Urinary bladder (tissue), 4 donors: Measurements from ENCODE around the gene MAGI1. TPM values are rescaled to one million over a fixed set of nuclear protein-coding genes. Genes with fewer than 3 reads are reported as not detected.
"Not testable (repeated sequence)": the region's sequence is repeated elsewhere in the genome, so short reads cannot be mapped to it uniquely, and the experiment has no call there.

ENCODE experiments used
- DNase-seq: peaks from one replicate; pipeline ENCODE4 v3.0.0-alpha.2; 2015; ENCODE audit errors: extremely low spot score
- H3K27ac ChIP-seq: one replicate; pipeline ENCODE4 v1.5.1; 2013; ENCODE audit warnings: low read depth, mild to moderate bottlenecking, moderate library complexity
- H3K36me3 ChIP-seq: one replicate; pipeline ENCODE4 v1.6.1; 2013; ENCODE audit warnings: mild to moderate bottlenecking, moderate library complexity; ENCODE audit not compliant: insufficient read depth
- H3K4me1 ChIP-seq: one replicate; pipeline ENCODE4 v1.6.1; 2013; ENCODE audit warnings: mild to moderate bottlenecking, moderate library complexity; ENCODE audit not compliant: insufficient read depth
- H3K4me3 ChIP-seq: one replicate; pipeline ENCODE4 v1.5.1; 2013; ENCODE audit warnings: low read depth, low read length
- WGBS: extraction: QIAGEN DNeasy Blood & Tissue Kit; methylation state at CpG from one replicate; pipeline ENCODE4 v1.1.7; 2013; 5-methylcytosine and 5-hydroxymethylcytosine counted together
- polyA plus RNA-seq: library from polyadenylated mRNA; stranded (reverse); fragments of 200-250 nt; gene quantifications from one replicate; pipeline ENCODE4 v1.2.3, GENCODE V29; 2013
- total RNA-seq: library from RNA; depleted of rRNA; stranded (reverse); fragments of >200 nt; gene quantifications from one replicate; pipeline ENCODE4 v1.2.3, GENCODE V29; 2014
- donor health status: healthy with polysubstance abuse.
- donor health status: healthy.

Gene MAGI1
- total and polyA plus RNA-seq, 2 donors, result 9.7 to 46.7 TPM

DNA sequence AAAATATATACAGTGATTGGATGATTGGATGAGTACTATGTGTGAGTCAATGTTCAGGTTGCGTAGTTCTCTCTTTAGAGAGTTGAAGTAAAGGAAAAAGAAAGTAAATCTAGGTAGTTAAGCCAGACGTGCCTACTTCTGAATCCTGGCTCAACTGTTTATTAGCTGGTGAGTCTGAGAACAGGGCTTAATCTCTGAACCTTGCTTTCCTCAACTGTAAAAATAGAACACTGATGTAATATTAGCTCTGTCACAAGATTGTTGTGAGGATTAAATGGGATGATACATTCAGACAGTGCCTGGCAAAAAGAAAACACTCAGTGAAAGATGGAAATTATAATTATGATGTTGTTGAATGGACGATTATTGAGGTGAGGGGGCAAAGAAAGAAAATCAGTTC is 413.4 kb downstream of the MAGI1 start:
- no peak overlapping the region for H3K27ac ChIP-seq
- no peaks in the 10 kb centered on the region for H3K36me3 ChIP-seq
- no peak overlapping the region for H3K4me3 ChIP-seq
- WGBS, result 24% methylated on average over 3 of the region's 3 CpGs
- DNase-seq, result no peak
- H3K4me1 ChIP-seq, result no peaks in the 10 kb centered on the region

DNA sequence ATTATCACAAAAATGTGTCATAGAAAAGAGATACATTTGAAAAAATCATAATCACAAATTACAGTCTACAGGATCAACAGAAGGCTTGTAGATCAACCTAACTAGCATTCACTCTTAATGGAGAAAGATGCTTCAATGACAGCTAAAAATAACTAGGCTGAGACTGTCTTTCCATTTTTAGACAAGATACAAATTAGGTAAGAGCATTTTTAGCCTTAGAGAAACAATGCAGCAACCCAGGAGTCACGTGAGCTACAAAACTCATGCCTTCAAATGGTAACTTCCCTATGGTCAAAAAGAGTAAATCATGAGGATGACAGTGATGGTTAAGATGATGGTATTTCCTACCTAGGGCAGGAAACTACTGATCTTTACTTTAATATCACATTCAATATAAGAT is 415.4 kb downstream of the MAGI1 start:
- H3K4me1 ChIP-seq, result no peaks in the 10 kb centered on the region
- no peak overlapping the region for H3K4me3 ChIP-seq
- WGBS, result 61% methylated on average over 1 of the region's 1 CpG
- H3K36me3 ChIP-seq, result no peaks in the 10 kb centered on the region
- no peak overlapping the region for H3K27ac ChIP-seq
- no peak for DNase-seq

DNA sequence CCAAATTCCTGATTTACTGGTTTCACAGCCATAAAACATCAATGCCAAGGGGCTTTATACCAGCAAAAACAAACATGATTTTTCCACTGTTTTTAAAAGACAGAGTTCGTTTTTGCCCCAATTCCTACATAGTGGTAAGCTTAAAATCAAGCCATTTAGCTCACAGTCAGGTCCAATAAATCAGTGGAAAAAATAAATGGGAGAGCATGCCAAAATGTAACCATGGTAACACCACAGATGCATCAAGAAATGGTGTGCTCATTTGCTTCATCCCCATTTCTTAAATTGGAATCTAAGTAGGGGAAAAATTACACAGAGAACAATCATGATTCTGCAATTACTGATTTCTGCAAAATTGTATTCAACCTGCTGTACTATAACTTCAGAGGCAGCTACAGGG is 418.8 kb downstream of the MAGI1 start:
- Histone ChIP-seq H3K36me3 (no peaks in the 10 kb centered on the region), H3K4me3 (no peak overlapping the region), H3K27ac (no peak overlapping the region), H3K4me1 (no peaks in the 10 kb centered on the region)
- 41% methylated on average over 1 of the region's 1 CpG for WGBS
- no peak for DNase-seq

DNA sequence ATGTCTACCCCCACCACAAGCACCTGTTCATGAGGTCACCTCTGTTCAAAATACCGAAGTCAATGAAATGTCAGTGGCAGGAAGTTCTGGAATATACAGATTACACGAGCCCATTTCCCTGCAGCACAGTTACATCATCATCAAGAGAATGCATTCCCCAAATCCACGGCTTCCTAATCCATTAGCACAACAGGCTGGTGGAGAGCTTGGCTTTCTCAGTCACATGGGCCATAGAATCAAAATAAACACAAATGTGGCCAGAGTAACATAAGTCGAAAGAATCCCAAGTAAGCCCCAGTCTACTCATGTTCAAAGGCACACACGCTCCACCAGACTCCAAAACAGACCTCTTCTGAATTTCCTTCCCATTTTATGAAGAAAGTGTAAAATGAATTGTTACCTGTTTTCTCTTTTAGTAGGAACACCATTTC is 419.3 kb downstream of the MAGI1 start:
- DNase-seq, result no peak
- no peak overlapping the region for H3K27ac ChIP-seq
- no peaks in the 10 kb centered on the region for H3K4me1 ChIP-seq
- H3K36me3 ChIP-seq, result no peaks in the 10 kb centered on the region
- WGBS, result 37% methylated on average over 5 of the region's 5 CpGs
- H3K4me3 ChIP-seq, result no peak overlapping the region

DNA sequence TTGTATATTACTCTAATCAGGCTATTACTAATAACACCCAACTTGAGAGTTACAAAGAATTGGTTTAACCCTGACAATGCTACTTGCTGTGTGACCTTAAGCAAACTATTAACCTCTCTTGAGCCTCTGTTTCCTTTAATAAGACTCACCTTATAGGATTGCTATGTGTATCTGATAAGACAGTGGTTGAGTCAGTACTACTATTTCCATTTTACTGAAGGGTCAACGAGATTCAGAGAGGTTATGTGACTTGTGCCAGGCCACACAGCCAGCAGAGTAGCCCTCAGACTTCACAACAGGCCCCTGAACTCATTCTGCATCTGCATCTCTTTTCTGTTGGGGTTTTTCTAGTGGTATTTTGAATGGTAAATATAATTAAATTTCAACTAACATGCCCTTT is 420.1 kb downstream of the MAGI1 start:
- no peak overlapping the region for H3K27ac ChIP-seq
- no peak for DNase-seq
- no peaks in the 10 kb centered on the region for H3K4me1 ChIP-seq
- no peak overlapping the region for H3K4me3 ChIP-seq
- WGBS, result 61% methylated on average over 1 of the region's 1 CpG
- no peaks in the 10 kb centered on the region for H3K36me3 ChIP-seq

DNA sequence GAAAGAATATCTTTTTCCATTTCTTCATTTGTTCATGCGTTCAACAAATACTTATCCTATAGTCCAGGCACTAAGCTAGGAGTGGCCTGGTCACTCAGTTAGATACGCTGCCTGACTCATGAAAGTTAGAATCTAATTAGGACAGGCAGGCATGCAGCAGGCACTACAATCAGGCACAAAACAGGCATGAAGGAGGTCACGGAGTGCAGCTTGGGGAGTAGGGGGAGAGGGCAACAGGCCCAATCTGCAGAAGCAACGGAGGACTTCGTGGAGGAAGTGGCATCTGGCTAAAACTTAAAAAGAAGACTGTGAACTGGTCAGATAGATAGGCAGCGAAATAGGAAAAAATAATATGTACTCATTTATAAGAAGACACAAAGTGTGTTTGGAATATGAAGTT is 420.9 kb downstream of the MAGI1 start:
- Histone ChIP-seq H3K4me1 (no peaks in the 10 kb centered on the region), H3K27ac (no peak overlapping the region), H3K36me3 (no peaks in the 10 kb centered on the region), H3K4me3 (no peak overlapping the region)
- DNase-seq, result no peak
- WGBS, result 93% methylated on average over 6 of the region's 6 CpGs

DNA sequence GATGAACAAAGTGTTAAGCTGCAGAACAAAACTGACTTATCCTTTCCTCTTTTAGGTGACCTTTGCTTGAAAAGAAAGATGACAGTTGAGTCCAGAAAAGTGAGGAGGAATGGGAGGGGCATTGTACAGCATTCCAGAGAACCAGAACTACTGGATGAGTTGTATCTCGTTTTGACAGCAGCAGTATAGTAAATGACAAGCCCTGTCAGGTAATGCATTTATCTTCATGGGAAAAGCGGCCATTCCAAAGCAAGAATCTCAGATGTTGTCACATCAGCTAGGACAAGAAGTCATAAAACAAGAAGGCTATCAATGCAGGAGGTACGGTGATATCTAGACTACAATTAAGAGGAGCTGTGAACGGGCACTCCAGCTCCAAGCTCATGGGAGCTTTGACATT is 421.5 kb downstream of the MAGI1 start:
- Histone ChIP-seq H3K4me3 (no peak overlapping the region), H3K27ac (no peak overlapping the region), H3K36me3 (no peaks in the 10 kb centered on the region), H3K4me1 (no peaks in the 10 kb centered on the region)
- DNase-seq, result no peak
- WGBS, result 74% methylated on average over 4 of the region's 4 CpGs

DNA sequence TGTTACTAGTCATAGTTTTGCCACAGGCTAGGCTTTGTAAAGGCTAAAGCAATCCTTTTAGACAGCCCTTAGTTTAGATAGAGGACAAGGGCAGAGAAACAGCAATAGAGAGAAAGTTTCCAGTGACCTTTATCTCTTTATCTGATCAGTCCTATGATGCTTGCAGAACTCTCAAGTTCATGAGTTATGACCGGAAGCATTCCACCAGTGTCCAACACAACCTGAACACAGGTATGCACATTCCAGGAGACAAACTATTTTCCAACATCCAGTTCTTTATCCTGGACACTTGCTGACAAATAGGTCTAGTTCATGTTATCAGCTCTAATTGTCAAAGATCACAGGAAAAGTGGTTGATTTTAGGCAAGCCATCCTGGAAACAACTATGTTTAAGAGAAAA is 422.2 kb downstream of the MAGI1 start:
- 90% methylated on average over 1 of the region's 1 CpG for WGBS
- no peak overlapping the region for H3K4me3 ChIP-seq
- DNase-seq, result no peak
- no peaks in the 10 kb centered on the region for H3K36me3 ChIP-seq
- no peak overlapping the region for H3K27ac ChIP-seq
- H3K4me1 ChIP-seq, result no peaks in the 10 kb centered on the region

DNA sequence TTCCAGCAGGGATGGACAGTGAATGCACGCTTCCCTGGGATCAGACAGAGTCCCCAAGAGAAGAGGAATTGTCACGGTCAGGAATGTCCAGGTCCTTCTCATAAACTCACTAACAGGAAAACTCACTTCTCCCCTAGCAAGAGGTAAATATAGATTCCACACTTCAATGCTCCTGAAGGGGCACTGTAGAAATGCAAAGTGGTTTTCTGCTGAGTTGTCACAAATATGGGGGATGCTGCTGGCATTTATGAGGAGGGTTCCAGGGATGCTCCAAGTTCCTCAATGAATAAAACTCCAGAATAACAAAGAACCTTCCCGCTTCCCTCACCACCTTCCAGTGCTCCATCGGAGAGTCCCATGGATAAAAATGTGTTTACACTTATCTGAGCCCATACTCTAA is 423.4 kb downstream of the MAGI1 start:
- Histone ChIP-seq H3K36me3 (no peaks in the 10 kb centered on the region), H3K27ac (no peak overlapping the region), H3K4me1 (no peaks in the 10 kb centered on the region), H3K4me3 (no peak overlapping the region)
- WGBS, result 79% methylated on average over 4 of the region's 4 CpGs
- DNase-seq, result no peak

DNA sequence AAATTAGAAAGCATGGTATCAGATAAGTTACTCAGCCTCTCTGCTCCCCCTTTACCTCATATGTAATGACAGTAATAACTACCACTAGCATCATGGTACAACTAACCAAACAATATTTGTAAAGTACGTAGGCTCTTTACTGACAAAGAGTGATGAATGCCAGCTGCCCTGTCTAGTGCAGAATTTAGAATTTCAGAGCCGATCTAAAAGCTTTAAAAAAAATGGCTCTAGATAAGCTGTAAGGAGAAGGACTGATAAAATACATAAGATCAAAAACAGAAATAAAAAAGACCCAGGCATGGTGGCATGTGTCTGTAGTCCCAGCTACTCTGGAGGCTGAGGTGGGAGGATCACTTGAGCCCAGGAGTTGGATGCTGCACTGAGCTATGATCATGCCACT is 424.1 kb downstream of the MAGI1 start:
- no peak for DNase-seq
- no peaks in the 10 kb centered on the region for H3K4me1 ChIP-seq
- WGBS, result 71% methylated on average over 2 of the region's 2 CpGs
- no peak overlapping the region for H3K27ac ChIP-seq
- no peak overlapping the region for H3K4me3 ChIP-seq
- no peaks in the 10 kb centered on the region for H3K36me3 ChIP-seq

DNA sequence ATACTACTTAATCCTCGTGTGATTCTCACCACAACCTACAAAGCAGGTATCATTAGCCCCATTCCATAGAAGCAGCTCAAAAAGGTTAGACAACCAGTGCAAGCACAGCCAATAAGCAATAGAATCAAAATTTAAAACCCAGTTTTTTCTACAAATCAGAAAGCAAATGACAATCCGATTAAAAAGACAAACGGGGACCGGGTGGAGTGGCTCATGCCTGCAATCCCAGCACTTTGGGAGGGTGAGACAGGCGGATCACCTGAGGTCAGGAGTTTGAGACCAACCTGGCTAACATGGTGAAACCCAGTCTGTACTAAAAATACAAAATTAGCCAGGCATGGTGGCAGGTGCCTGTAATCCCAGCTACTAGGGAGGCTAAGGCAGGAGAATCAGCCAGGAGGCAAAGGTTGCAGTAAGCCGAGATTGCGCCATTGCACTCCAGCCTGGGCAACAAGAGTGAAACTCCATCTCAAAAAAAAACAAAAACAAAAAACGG is 430.7 kb downstream of the MAGI1 start:
- not testable (repeated sequence) for H3K4me1 ChIP-seq, H3K4me3 ChIP-seq, DNase-seq, H3K27ac ChIP-seq, H3K36me3 ChIP-seq
- 94% methylated on average over 8 of the region's 8 CpGs for WGBS

DNA sequence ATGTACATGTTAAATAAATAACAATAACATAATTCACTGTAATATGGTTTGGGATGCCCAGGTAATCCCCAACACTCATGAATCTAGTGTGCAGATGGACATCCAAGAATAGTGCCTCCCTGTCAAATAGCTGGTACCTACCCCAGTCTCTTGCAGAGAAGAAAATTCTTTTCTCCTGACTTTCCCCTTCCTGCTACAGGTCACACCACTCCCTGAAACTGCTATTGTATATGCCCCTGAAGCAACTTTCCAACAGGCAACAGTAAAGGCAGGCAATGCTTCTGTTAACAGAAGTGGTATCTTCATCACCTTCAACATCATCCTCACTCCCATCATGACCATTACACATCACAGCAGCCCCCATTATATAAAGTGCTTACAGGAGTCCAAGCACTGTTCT is 431.6 kb downstream of the MAGI1 start:
- DNase-seq, result no peak
- H3K36me3 ChIP-seq, result no peaks in the 10 kb centered on the region
- no peaks in the 10 kb centered on the region for H3K4me1 ChIP-seq
- no peak overlapping the region for H3K4me3 ChIP-seq
- H3K27ac ChIP-seq, result no peak overlapping the region

DNA sequence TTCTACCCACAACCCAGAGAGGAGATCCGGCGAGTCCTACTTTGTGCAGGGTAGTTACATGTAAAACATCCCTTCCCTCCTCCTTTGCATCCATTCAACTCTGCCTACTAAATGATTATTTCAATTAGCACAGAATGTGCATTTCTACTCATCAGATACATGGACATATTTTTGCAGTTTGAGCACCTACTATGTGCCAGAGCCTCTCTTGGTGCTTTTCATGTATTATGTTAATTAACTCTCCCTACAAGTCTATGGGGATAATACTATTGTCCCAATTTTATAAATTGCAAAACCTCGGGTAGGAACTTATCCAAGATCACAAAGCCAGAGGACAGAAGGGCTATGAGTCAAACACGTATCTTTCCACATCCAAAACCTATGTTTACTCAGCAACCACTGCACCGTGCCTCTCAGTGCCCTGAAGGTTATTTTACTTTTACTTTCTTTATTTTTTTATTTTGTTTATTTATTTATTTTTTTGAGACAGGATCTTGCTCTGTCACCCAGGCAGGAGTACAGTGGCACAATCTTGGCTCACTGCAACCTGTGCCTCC is 432.8 kb downstream of the MAGI1 start:
- DNase-seq, result no peak
- 88% methylated on average over 5 of the region's 5 CpGs for WGBS

DNA sequence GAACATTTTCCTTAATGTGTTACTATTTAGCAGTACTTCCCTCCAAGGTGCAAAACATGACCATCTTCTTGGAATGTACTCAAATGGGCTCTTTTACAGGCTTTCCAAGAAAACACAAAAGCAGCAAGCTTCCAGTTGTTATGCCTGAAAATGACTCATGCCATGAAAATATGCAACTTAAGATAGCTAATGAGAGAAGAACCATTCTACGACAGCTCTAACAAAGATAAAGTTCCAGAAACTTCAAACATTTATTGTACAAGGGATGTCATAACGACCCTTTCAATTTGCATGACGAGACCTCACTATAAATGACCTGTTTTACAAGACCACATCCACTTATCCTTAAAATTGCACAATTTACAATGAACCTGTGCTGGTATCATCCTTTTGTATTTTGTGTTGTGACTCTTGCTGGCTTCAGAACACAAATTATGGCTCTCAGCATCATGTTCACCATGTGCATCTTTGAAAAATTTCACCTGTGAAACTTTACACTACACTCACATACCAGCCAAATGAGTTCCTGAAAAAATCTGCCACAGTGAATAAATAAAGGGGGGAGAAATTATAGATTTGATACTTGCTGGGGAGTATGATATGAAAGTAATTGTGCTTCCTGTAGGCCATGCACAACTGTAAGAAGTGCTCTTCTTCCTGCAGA is 433.7 kb downstream of the MAGI1 start:
- WGBS, result 68% methylated on average over 3 of the region's 3 CpGs
- no peak overlapping the region for H3K27ac ChIP-seq

More for the DNA sequence above, 432.8 kb downstream of the MAGI1 start:
- H3K27ac ChIP-seq, result no peak overlapping the region
- no peak overlapping the region for H3K4me3 ChIP-seq
- H3K36me3 ChIP-seq, result no peaks in the 10 kb centered on the region
- no peaks in the 10 kb centered on the region for H3K4me1 ChIP-seq

More for the DNA sequence above, 433.7 kb downstream of the MAGI1 start:
- no peaks in the 10 kb centered on the region for H3K4me1 ChIP-seq
- no peak for DNase-seq
- no peaks in the 10 kb centered on the region for H3K36me3 ChIP-seq
- H3K4me3 ChIP-seq, result no peak overlapping the region
